H9 (cell line): ENCODE measurements around the gene FHL2. TPM values are rescaled to one million over a fixed set of nuclear protein-coding genes. Genes with fewer than 3 reads are reported as not detected.

Source experiments
- DNase-seq: peaks from one replicate; pipeline ENCODE4 v3.0.0-alpha.2; 2017
- H2AFZ ChIP-seq: one replicate; pipeline ENCODE4 v1.6.1; 2013; ENCODE audit warnings: mild to moderate bottlenecking, low read length, control low read depth, moderate library complexity
- H2AK5ac ChIP-seq: 2 replicates; pipeline ENCODE4 v1.6.1; 2013; ENCODE audit warnings: low read length, control low read depth, mixed read lengths; ENCODE audit not compliant: insufficient read length
- H2BK120ac ChIP-seq: one replicate; pipeline ENCODE4 v1.6.1; 2013; ENCODE audit warnings: low read depth, mild to moderate bottlenecking, low read length, control low read depth, inconsistent platforms; ENCODE audit not compliant: poor library complexity, severe bottlenecking
- H2BK12ac ChIP-seq: 2 replicates; pipeline ENCODE4 v1.6.1; 2013; ENCODE audit warnings: low read length, control low read depth, mixed read lengths, low read depth; ENCODE audit not compliant: insufficient read length
- H2BK15ac ChIP-seq: 2 replicates; pipeline ENCODE4 v1.6.1; 2013; ENCODE audit warnings: low read depth, low read length, control low read depth
- H2BK20ac ChIP-seq: one replicate; pipeline ENCODE4 v1.6.1; 2013; ENCODE audit warnings: low read depth, mild to moderate bottlenecking, low read length, control low read depth, inconsistent platforms; ENCODE audit not compliant: poor library complexity, severe bottlenecking
- H2BK5ac ChIP-seq: 2 replicates; pipeline ENCODE4 v1.6.1; 2013; ENCODE audit warnings: low read length, control low read depth, mixed read lengths; ENCODE audit not compliant: insufficient read length
- H3K14ac ChIP-seq: 2 replicates; pipeline ENCODE4 v1.6.1; 2013; ENCODE audit warnings: low read length, control low read depth; ENCODE audit not compliant: insufficient read depth
- H3K18ac ChIP-seq: 2 replicates; pipeline ENCODE4 v1.6.1; 2013; ENCODE audit warnings: low read depth, mild to moderate bottlenecking, mixed read lengths, low read length, control low read depth; ENCODE audit not compliant: insufficient read length
- H3K23ac ChIP-seq: 2 replicates; pipeline ENCODE4 v1.6.1; 2013; ENCODE audit warnings: low read length, control low read depth, mixed read lengths, low read depth; ENCODE audit not compliant: insufficient read length
- H3K23me2 ChIP-seq: 2 replicates; pipeline ENCODE4 v1.6.1; 2013; ENCODE audit warnings: low read depth, mild to moderate bottlenecking, mixed read lengths, low read length, control low read depth; ENCODE audit not compliant: insufficient read length, poor library complexity, severe bottlenecking
- H3K27ac ChIP-seq: 2 replicates; pipeline ENCODE4 v1.5.1; 2013; ENCODE audit warnings: low read length, control low read depth, mixed read lengths, low read depth; ENCODE audit not compliant: insufficient read length
- H3K27me3 ChIP-seq: 2 replicates; pipeline ENCODE4 v1.6.1; 2013; ENCODE audit warnings: low read length, control low read depth, inconsistent platforms; ENCODE audit not compliant: insufficient read depth
- H3K4ac ChIP-seq: 2 replicates; pipeline ENCODE4 v1.6.1; 2013; ENCODE audit warnings: low read depth, mild to moderate bottlenecking, control low read depth, inconsistent platforms, low read length, moderate library complexity
- H3K4me1 ChIP-seq: 2 replicates; pipeline ENCODE4 v1.6.1; 2013; ENCODE audit warnings: low read length, control low read depth, inconsistent platforms; ENCODE audit not compliant: insufficient read depth
- H3K4me2 ChIP-seq: 2 replicates; pipeline ENCODE4 v1.6.1; 2013; ENCODE audit warnings: low read length, control low read depth, mixed read lengths; ENCODE audit not compliant: insufficient read length, insufficient read depth
- H3K56ac ChIP-seq: 2 replicates; pipeline ENCODE4 v1.6.1; 2013; ENCODE audit warnings: low read depth, mild to moderate bottlenecking, mixed read lengths, low read length, control low read depth; ENCODE audit not compliant: insufficient read length
- H3K79me1 ChIP-seq: 2 replicates; pipeline ENCODE4 v1.6.1; 2013; ENCODE audit warnings: low read depth, mild to moderate bottlenecking, moderate library complexity, low read length, control low read depth, inconsistent platforms; ENCODE audit not compliant: insufficient read depth, poor library complexity, severe bottlenecking
- H3K79me2 ChIP-seq: 2 replicates; pipeline ENCODE4 v1.6.1; 2013; ENCODE audit warnings: low read length, control low read depth, inconsistent platforms; ENCODE audit not compliant: insufficient read depth
- H3K9ac ChIP-seq: 2 replicates; pipeline ENCODE4 v1.6.1; 2013; ENCODE audit warnings: low read length, control low read depth, mixed read lengths; ENCODE audit not compliant: insufficient read length; ENCODE audit errors: extremely low read depth
- H3K9me3 ChIP-seq: one replicate; pipeline ENCODE4 v1.6.1; 2013; ENCODE audit warnings: low read depth, low read length, inconsistent platforms; ENCODE audit not compliant: control insufficient read depth
- H3T11ph ChIP-seq: one replicate; pipeline ENCODE4 v1.6.1; 2013; ENCODE audit warnings: mild to moderate bottlenecking, low read length, control low read depth, inconsistent platforms
- H4K20me1 ChIP-seq: one replicate; pipeline ENCODE4 v1.6.1; 2013; ENCODE audit not compliant: control insufficient read depth, insufficient read length, insufficient read depth
- H4K5ac ChIP-seq: 2 replicates; pipeline ENCODE4 v1.6.1; 2013; ENCODE audit warnings: low read depth, mild to moderate bottlenecking, mixed read lengths, low read length, control low read depth; ENCODE audit not compliant: insufficient read length
- H4K8ac ChIP-seq: replicated peaks from 2 replicates; pipeline ENCODE4 v1.6.1; 2013; ENCODE audit warnings: low read length, control low read depth, mixed read lengths, low read depth; ENCODE audit not compliant: insufficient read length
- H4K91ac ChIP-seq: 2 replicates; pipeline ENCODE4 v1.6.1; 2013; ENCODE audit warnings: low read depth, mild to moderate bottlenecking, moderate library complexity, mixed read lengths, low read length, control low read depth; ENCODE audit not compliant: insufficient read length
- H3K27ac Mint-ChIP-seq, 3 experiments: 2 replicates in 2 of 3; 3 replicates in 1 of 3; pipeline ENCODE4 v1.8.0; 2020 to 2021; ENCODE audit warnings: mixed read lengths in 3 of 3, mild to moderate bottlenecking in 1 of 3, moderate library complexity in 1 of 3
- H3K27me3 Mint-ChIP-seq: 2 replicates; pipeline ENCODE4 v1.8.0; 2021; ENCODE audit warnings: low read depth, mild to moderate bottlenecking, moderate library complexity, mixed read lengths
- H3K36me3 Mint-ChIP-seq, 3 experiments: 2 replicates in 2 of 3; 3 replicates in 1 of 3; pipeline ENCODE4 v1.8.0; 2020 to 2021; ENCODE audit warnings: low read depth in 3 of 3, mixed read lengths in 3 of 3; ENCODE audit not compliant: insufficient read depth in 1 of 3
- H3K4me1 Mint-ChIP-seq, 2 experiments: 2 replicates each; pipeline ENCODE4 v1.8.0; 2020; ENCODE audit warnings: mixed read lengths in 2 of 2
- H3K4me3 Mint-ChIP-seq, 2 experiments: 2 replicates in 1 of 2; 3 replicates in 1 of 2; pipeline ENCODE4 v1.8.0; 2020 to 2021; ENCODE audit warnings: mild to moderate bottlenecking in 2 of 2, mixed read lengths in 2 of 2, moderate library complexity in 1 of 2
- H3K9me3 Mint-ChIP-seq, 2 experiments: 2 replicates in 1 of 2; 3 replicates in 1 of 2; pipeline ENCODE4 v1.8.0; 2020; ENCODE audit warnings: mild to moderate bottlenecking in 2 of 2, mixed read lengths in 2 of 2, moderate library complexity in 1 of 2
- CTCF ChIP-seq: fragments of 200-600 bp; sonication (generic); conservative IDR thresholded peaks from 3 replicates; pipeline ENCODE4 v1.8.0; 2021; ENCODE audit warnings: antibody characterized with exemption, mild to moderate bottlenecking
- WGBS: extraction: QIAGEN DNeasy Blood & Tissue Kit; methylation state at CpG from one replicate; pipeline ENCODE4 v1.1.7; 2013; ENCODE audit warnings: missing lambda C conversion rate, low lambda C conversion rate, mixed read lengths; ENCODE audit not compliant: insufficient read length; ENCODE audit errors: extremely low coverage; 5-methylcytosine and 5-hydroxymethylcytosine counted together
- total RNA-seq: library from RNA; stranded (reverse); gene quantifications from 2 replicates; pipeline ENCODE4 v1.2.1, GENCODE V29; 2021

Gene FHL2
- total RNA-seq, 1 experiment from 2014 or later: 34.9 TPM

GRCh38 chr2:105432044-105432399 is 33.2 kb upstream of the FHL2 start:
- no peak overlapping the region for H2BK12ac ChIP-seq
- H3K4me2 ChIP-seq: no peak overlapping the region
- WGBS: no CpG with 5 or more reads among the region's 2 CpGs
- H3K9me3 Mint-ChIP-seq: peaks cover 0 to 3% of the 10 kb centered on the region in 2 experiments; a peak in 1 of 5 replicates
- TF ChIP-seq CTCF: no peak
- no peak overlapping the region for H3K23ac ChIP-seq
- no peak overlapping the region for H3K56ac ChIP-seq
- H2BK15ac ChIP-seq: no peak overlapping the region
- peaks cover 0 to 16% (median 0%) of the 10 kb centered on the region in 3 experiments; a peak in 3 of 7 replicates for H3K36me3 Mint-ChIP-seq
- H3K18ac ChIP-seq: no peak overlapping the region
- H2AFZ ChIP-seq: no peak overlapping the region
- H4K91ac ChIP-seq: no peak overlapping the region
- H2BK120ac ChIP-seq: no peak overlapping the region
- H3K4me3 Mint-ChIP-seq: no peak overlapping the region
- no peak for DNase-seq
- no peak overlapping the region for H2AK5ac ChIP-seq
- peaks cover 4% of the 10 kb centered on the region for H3K27me3 Mint-ChIP-seq
- no peaks in the 10 kb centered on the region for H4K20me1 ChIP-seq
- H4K8ac ChIP-seq: no peak overlapping the region
- no peaks in the 10 kb centered on the region for H3K23me2 ChIP-seq
- H3K4me1 Mint-ChIP-seq: peaks cover 17 to 18% of the 10 kb centered on the region in 2 experiments
- H3K79me1 ChIP-seq: no peaks in the 10 kb centered on the region
- no peak overlapping the region for H3T11ph ChIP-seq
- H2BK5ac ChIP-seq: no peak overlapping the region
- H3K27me3 ChIP-seq: no peaks in the 10 kb centered on the region
- no peak overlapping the region for H3K4ac ChIP-seq
- no peak overlapping the region for H4K5ac ChIP-seq
- H2BK20ac ChIP-seq: no peak overlapping the region
- H3K9ac ChIP-seq: no peak overlapping the region
- peaks cover 3% of the 10 kb centered on the region; the same call in 1 of the 2 replicates for H3K4me1 ChIP-seq
- H3K27ac ChIP-seq: no peak overlapping the region
- no peaks in the 10 kb centered on the region for H3K9me3 ChIP-seq
- H3K27ac Mint-ChIP-seq: no peak overlapping the region
- no peaks in the 10 kb centered on the region for H3K79me2 ChIP-seq
- H3K14ac ChIP-seq: no peak overlapping the region
